Bronchial epithelial cell (primary cell): ENCODE data around the gene AMY1B. TPM values are rescaled to one million over a fixed set of nuclear protein-coding genes. Genes with fewer than 3 reads are reported as not detected.
"Not testable (repeated sequence)": the region's sequence is repeated elsewhere in the genome, so short reads cannot be mapped to it uniquely, and the experiment has no call there.

Experiments
- DNase-seq: peaks from one replicate; pipeline ENCODE4 v3.0.0-alpha.2; 2010; ENCODE audit warnings: low read depth
- FAIRE-seq: peaks from 2 replicates; lab custom pipeline; 2011; peaks lifted over from hg19 to GRCh38; lab: Jason Lieb, UNC
- H3K27me3 ChIP-seq: 2 replicates; pipeline ENCODE4 v1.5.1; 2011; ENCODE audit warnings: low read length; ENCODE audit not compliant: control insufficient read depth, insufficient read depth
- H3K36me3 ChIP-seq: 2 replicates; pipeline ENCODE4 v1.5.1; 2011; ENCODE audit warnings: low read length; ENCODE audit not compliant: control insufficient read depth, insufficient read depth
- H3K4me3 ChIP-seq: 2 replicates; pipeline ENCODE4 v1.5.1; 2011; ENCODE audit warnings: mild to moderate bottlenecking, low read depth, low read length, control low read depth
- total RNA-seq: library from RNA; depleted of rRNA; stranded (reverse); fragments of >200 nt; gene quantifications from 2 replicates; pipeline ENCODE4 v1.2.1, GENCODE V29; 2014

Gene AMY1B
- total RNA-seq: not detected in 2 replicates

GRCh38 chr1:103696110-103696509 is at the start of gene AMY1B:
TSS of gene AMY1B (minus strand) at chr1:103696210. CDS start at chr1:103695639, 571 bp downstream.
- not testable (repeated sequence) for H3K4me3 ChIP-seq, H3K36me3 ChIP-seq, H3K27me3 ChIP-seq, FAIRE-seq, DNase-seq

- DNase-seq, H3K4me3 ChIP-seq, H3K36me3 ChIP-seq, FAIRE-seq, H3K27me3 ChIP-seq: not testable (repeated sequence)
These were observed 49.0 kb upstream of the AMY1B start for GRCh38 chr1:103745040-103745439.

- DNase-seq, FAIRE-seq, H3K4me3 ChIP-seq, H3K27me3 ChIP-seq, H3K36me3 ChIP-seq: not testable (repeated sequence)
These were observed 48.4 kb upstream of the AMY1B start for GRCh38 chr1:103744449-103744848.

- not testable (repeated sequence) for FAIRE-seq, H3K4me3 ChIP-seq, DNase-seq, H3K27me3 ChIP-seq, H3K36me3 ChIP-seq
These were observed 42.0 kb upstream of the AMY1B start for GRCh38 chr1:103738031-103738430.

GRCh38 chr1:103735334-103735733 is 39.3 kb upstream of the AMY1B start:
- not testable (repeated sequence) for FAIRE-seq, H3K4me3 ChIP-seq, H3K36me3 ChIP-seq, DNase-seq, H3K27me3 ChIP-seq

- DNase-seq, H3K36me3 ChIP-seq, FAIRE-seq, H3K4me3 ChIP-seq, H3K27me3 ChIP-seq: not testable (repeated sequence)
These were observed 25.5 kb upstream of the AMY1B start for GRCh38 chr1:103721473-103721872.

GRCh38 chr1:103717404-103717803 is 21.4 kb upstream of the AMY1B start:
- not testable (repeated sequence) for H3K4me3 ChIP-seq, H3K36me3 ChIP-seq, H3K27me3 ChIP-seq, FAIRE-seq, DNase-seq

- not testable (repeated sequence) for H3K36me3 ChIP-seq, DNase-seq, H3K4me3 ChIP-seq, H3K27me3 ChIP-seq, FAIRE-seq
These were observed 14.4 kb upstream of the AMY1B start for GRCh38 chr1:103710381-103710780.

GRCh38 chr1:103707670-103708069 is 11.7 kb upstream of the AMY1B start:
- not testable (repeated sequence) for FAIRE-seq

GRCh38 chr1:103701256-103701655 is 5.2 kb upstream of the AMY1B start:
- not testable (repeated sequence) for H3K4me3 ChIP-seq, FAIRE-seq, DNase-seq, H3K27me3 ChIP-seq, H3K36me3 ChIP-seq

More at GRCh38 chr1:103707670-103708069, 11.7 kb upstream of the AMY1B start:
- not testable (repeated sequence) for H3K27me3 ChIP-seq, DNase-seq, H3K4me3 ChIP-seq, H3K36me3 ChIP-seq

- DNase-seq, H3K36me3 ChIP-seq, H3K4me3 ChIP-seq, H3K27me3 ChIP-seq, FAIRE-seq: not testable (repeated sequence)
These were observed 4.7 kb upstream of the AMY1B start for GRCh38 chr1:103700669-103701068.

GRCh38 chr1:103697430-103697829 is 1.4 kb upstream of the AMY1B start:
- not testable (repeated sequence) for FAIRE-seq, H3K27me3 ChIP-seq

GRCh38 chr1:103676335-103676734 is 19.7 kb downstream of the AMY1B start:
- not testable (repeated sequence) for H3K36me3 ChIP-seq, H3K4me3 ChIP-seq, DNase-seq, H3K27me3 ChIP-seq
- peak; percentile 96 for FAIRE-seq

More at GRCh38 chr1:103697430-103697829, 1.4 kb upstream of the AMY1B start:
- H3K36me3 ChIP-seq, H3K4me3 ChIP-seq, DNase-seq: not testable (repeated sequence)

GRCh38 chr1:103655460-103655859 is 40.5 kb downstream of the AMY1B start, which contains the start of gene AMY1A:
TSS of gene AMY1A (plus strand) at chr1:103655760. CDS start at chr1:103656331, 571 bp downstream.
- H3K4me3 ChIP-seq, H3K27me3 ChIP-seq, DNase-seq, H3K36me3 ChIP-seq, FAIRE-seq: not testable (repeated sequence)

GRCh38 chr1:103654133-103654532 is 41.9 kb downstream of the AMY1B start:
- not testable (repeated sequence) for H3K36me3 ChIP-seq, H3K27me3 ChIP-seq, FAIRE-seq, H3K4me3 ChIP-seq, DNase-seq
